HG03378 (cell line): Measurements from ENCODE around the gene HSD11B1L.
"Not testable (repeated sequence)": the region's sequence is repeated elsewhere in the genome, so short reads cannot be mapped to it uniquely, and the experiment has no call there.

Experiments
- ATAC-seq: cut with Tn5 transposase; IDR thresholded peaks from one replicate; pipeline ENCODE4 v1.9.1; 2021; ENCODE audit warnings: mild to moderate bottlenecking, moderate library complexity; ENCODE audit not compliant: unreplicated experiment

HSD11B1L gene

GRCh38 chr19:5719961-5720790, 39.3 kb downstream of the HSD11B1L start, which contains the start of the genes CATSPERD and LONP1:
CATSPERD (plus strand) TSS chr19:5720637; CDS start chr19:5720738, 101 bp downstream.
LONP1 (minus strand) TSS chr19:5720146; CDS start chr19:5720132, 14 bp downstream.
- peak; percentile 85 for ATAC-seq

GRCh38 chr19:5727453-5728050, 46.7 kb downstream of the HSD11B1L start:
- ATAC-seq, result no peak

GRCh38 chr19:5733172-5733571, 52.3 kb downstream of the HSD11B1L start:
- ATAC-seq, result not testable (repeated sequence)
